Fibroblast of pulmonary artery (primary cell): Measurements from ENCODE around the gene ZNF281.

Experiments used
- DNase-seq: peaks from one replicate; pipeline ENCODE4 v3.0.0-alpha.2; 2010; ENCODE audit warnings: low read depth
- H3K4me3 ChIP-seq: replicated peaks from 2 replicates; pipeline ENCODE4 v1.5.1; 2011; ENCODE audit warnings: low read depth, mild to moderate bottlenecking, control low read depth, low read length, moderate library complexity
- CTCF ChIP-seq: IDR thresholded peaks from 2 replicates; pipeline ENCODE4 v1.5.1; 2011; ENCODE audit warnings: mild to moderate bottlenecking, control low read depth, low read length, inconsistent platforms; ENCODE audit errors: missing control alignments

The ZNF281 gene

GRCh38 chr1:200392625-200393185, 17.1 kb downstream of the ZNF281 start:
- DNase-seq = no peak
- no peak for TF ChIP-seq CTCF
- H3K4me3 ChIP-seq = no peak overlapping the region

- H3K4me3 ChIP-seq = no peak overlapping the region
- no peak for TF ChIP-seq CTCF
- no peak for DNase-seq
Observed at GRCh38 chr1:200391747-200392146, 18.1 kb downstream of the ZNF281 start.

GRCh38 chr1:200388791-200389190, 21.0 kb downstream of the ZNF281 start:
- no peak for DNase-seq
- no peak for TF ChIP-seq CTCF
- no peak overlapping the region for H3K4me3 ChIP-seq

GRCh38 chr1:200386416-200386815, 23.4 kb downstream of the ZNF281 start:
- TF ChIP-seq CTCF = no peak
- no peak overlapping the region for H3K4me3 ChIP-seq

GRCh38 chr1:200384818-200385390, 24.9 kb downstream of the ZNF281 start:
- DNase-seq = no peak
- no peak for TF ChIP-seq CTCF
- no peak overlapping the region for H3K4me3 ChIP-seq

More at GRCh38 chr1:200386416-200386815, 23.4 kb downstream of the ZNF281 start:
- DNase-seq = no peak

GRCh38 chr1:200381256-200381984, 28.4 kb downstream of the ZNF281 start:
- H3K4me3 ChIP-seq = no peak overlapping the region
- TF ChIP-seq CTCF = no peak
- no peak for DNase-seq
